Stimulated activated CD4-positive, alpha-beta T cell treated with anti-CD3 and anti-CD28 coated beads, Interleukin-4, amount 100 ng/mL, for 4 hours (primary cell): ENCODE results near the gene KLRC1.
"Not testable (repeated sequence)": the region's sequence is repeated elsewhere in the genome, so short reads cannot be mapped to it uniquely, and the experiment has no call there.

Source experiments
- DNase-seq, 2 experiments: peaks; one replicate each; pipeline ENCODE4 v3.0.0-alpha.2; 2020

The KLRC1 gene

DNA sequence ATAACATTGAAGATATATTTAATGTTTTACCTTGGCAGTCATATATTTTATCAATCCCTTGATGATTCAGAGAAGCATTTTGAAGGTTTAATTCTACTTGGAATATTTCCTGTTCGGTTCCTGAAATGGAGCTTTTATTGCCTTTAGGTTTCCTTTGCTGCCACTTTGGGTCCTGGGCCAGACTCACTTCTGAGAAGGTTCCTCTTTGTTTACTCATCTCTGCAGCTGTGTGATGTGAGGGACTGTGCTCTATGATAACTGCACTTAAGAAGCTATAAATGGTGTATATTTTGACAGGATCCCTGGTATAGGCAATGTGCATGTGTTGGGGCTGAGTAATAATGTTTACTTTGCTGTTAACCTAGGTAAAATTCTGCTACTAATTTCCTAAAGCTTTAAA, 32.8 kb downstream of the KLRC1 start, which contains the start of gene KLRC3:
KLRC3 (minus strand) TSS at position 262 of the 400 bp plus-strand sequence; CDS start at position 217, 45 bp downstream.
- not testable (repeated sequence) for DNase-seq

DNA sequence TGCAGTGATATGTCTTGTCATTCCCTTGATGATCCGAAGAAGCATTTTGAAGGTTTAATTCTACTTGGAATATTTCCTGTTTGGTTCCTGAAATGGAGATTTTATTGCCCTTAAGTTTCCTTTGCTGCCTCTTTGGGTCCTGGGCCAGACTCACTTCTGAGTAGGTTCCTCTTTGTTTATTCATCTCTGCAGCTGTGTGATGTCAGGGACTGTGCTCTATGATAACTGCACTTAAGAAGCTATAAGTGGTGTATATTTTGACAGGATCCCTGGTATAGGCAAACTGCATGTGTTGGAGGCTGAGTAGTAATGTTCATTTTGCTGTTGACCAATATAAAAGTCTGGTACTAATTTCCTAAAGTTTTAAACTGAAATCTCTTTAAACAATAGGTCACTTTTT, 43.8 kb downstream of the KLRC1 start, which contains the start of gene KLRC4:
KLRC4 (minus strand) TSS at position 366 of the 400 bp plus-strand sequence; CDS start at position 184, 182 bp downstream.
- no peak for DNase-seq

GRCh38 chr12:10408842-10409241, 44.3 kb downstream of the KLRC1 start:
- DNase-seq, result no peak

GRCh38 chr12:10406725-10407124, 46.5 kb downstream of the KLRC1 start:
- no peak for DNase-seq

DNA sequence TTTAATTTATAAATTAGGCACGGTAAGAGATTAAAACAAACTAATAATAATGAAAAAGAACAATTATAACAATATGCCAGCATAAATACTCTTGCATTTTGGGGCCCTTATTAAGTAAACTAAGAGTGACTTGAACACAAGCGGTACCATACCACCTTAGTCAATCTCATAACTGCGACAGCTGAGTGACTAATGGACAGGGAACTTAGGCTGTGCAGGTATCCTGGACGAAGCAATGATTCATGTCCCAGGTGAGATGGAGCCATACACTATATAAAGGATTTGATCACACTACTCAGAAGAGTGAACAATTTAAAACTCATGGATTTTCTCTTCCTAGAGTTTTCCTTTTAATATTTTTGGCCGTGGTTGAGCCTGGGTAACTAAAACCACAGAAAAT, 47.9 kb downstream of the KLRC1 start:
- no peak for DNase-seq

DNA sequence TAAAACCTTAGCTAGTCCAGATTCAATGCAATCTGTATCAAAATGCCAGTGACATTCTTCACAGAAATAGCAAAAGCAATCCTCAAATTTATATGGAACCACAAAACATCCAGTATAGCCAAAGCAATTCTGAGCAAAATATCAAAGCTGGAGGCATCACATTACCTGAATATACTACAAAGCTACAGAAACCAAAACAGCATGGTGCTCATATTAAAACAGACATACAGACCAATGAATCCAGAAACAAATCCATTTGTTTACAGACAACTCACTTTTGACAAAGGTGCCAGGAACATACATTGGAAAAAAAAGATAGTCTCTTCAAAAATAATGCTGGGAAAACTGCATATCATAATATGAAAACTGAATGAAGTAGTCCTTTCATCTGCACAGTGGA, 48.4 kb downstream of the KLRC1 start:
- no peak for DNase-seq

- no peak for DNase-seq
Observed at GRCh38 chr12:10400829-10401228, 52.3 kb downstream of the KLRC1 start.

DNA sequence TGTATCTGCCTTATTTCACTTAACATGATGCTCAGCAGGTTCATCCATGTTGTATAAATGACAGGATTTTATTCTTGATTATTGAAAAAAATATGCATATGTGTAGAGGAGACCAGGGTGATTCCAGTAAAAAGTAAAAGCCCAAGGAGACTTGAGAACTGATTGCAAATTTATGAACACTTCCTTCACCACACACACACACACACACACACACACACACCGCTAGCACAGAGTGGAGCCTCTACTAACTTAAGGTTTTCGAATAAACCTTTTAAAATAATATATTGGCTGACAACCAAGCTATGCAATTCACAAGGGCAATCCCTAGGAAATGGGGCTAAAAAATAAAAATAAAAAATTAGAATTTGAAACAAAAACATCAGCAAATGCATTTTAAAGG, 55.0 kb downstream of the KLRC1 start:
- no peak for DNase-seq

DNA sequence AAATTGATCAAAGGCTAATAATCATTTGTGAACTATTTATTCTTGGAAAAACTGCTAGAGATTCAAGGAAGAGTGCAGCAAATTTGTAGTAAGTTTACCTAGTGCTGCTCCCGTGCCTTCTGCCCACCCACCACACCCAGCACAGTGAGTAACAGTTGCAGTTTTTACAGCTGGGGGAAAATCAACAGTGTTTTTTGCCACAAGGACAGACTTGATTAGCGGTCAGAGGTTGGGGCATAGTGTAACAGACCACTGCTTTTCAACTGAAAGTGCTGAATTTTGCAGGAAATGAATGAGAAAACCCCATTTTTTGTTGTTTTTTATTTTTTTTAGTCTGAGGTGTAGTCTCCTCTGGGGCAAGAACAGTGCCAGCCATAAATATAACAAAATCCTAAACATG, 55.9 kb downstream of the KLRC1 start:
- no peak for DNase-seq

DNA sequence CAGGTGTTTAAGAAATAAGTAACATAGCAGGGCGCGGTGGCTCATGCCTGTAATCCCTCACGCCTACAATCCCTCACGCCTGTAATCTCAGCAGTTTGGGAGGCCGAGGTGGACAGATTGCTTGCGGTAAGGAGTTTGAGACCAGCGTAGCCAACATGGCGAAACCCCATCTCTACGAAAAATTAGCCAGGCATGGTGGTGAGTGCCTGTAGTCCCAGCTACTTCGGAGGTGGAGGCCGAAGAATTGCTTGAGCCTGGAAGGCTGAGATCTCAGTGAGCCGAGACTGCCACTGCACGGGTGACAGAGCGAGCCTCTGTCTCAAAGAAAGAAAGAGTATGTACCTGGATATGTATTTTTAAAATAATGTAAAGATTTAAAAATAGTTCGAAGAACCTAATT, 57.0 kb downstream of the KLRC1 start:
- DNase-seq, result not testable (repeated sequence)
